Measurements from ENCODE around the gene GLDN. TPM values are rescaled to one million over a fixed set of nuclear protein-coding genes. Genes with fewer than 3 reads are reported as not detected.

Gene GLDN
- total and polyA plus RNA-seq, 2 of the 8 experiments (the other 6 are each of a cell fraction or from before 2014, with no cell fraction given), result 0.24 to 0.50 TPM

DNA sequence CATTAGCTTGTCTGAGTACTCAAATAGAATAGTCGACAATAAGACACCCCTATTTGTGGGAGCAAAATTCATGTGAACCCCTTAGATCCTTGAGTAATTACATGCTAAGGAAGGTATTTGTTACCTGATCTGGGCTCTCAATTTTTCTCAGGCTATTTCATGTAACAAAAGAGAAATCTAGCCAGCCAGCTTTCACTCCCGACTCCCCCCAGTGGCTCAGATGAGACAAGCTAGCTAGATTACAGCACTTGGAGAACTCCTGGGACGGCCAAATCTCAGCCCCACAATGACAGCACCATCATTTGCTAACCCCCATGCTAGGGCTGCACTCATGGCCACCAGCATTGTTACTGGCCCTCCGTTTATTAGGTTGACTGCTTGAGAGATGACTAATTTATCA is 41.3 kb downstream of the GLDN start:
- Histone ChIP-seq H3K4me3 (ENCODE audit: extremely low read depth in 1 of 4, insufficient read depth in 2 of 4, low read depth in 3 of 4, low read length in 4 of 4) (no peak overlapping the region), H4K20me1 (replicated peaks in 1 of 2; ENCODE audit: control insufficient read depth in 1 of 2, insufficient read depth in 2 of 2, low read length in 2 of 2) (no peaks in the 10 kb centered on the region), H4K8ac (ENCODE audit: extremely low read depth, insufficient read depth, low read length) (no peak overlapping the region), H2AK5ac (ENCODE audit: low read depth, low read length) (no peak overlapping the region), H2AFZ (ENCODE audit: low read length) (no peak overlapping the region), H2BK20ac (ENCODE audit: low read length) (no peak overlapping the region), H3K4ac (replicated peaks; ENCODE audit: insufficient read length, low read depth, low read length) (no peak overlapping the region), H3K27me3 (replicated peaks in 1 of 4; ENCODE audit: control insufficient read depth in 3 of 4, extremely low read depth in 1 of 4, insufficient read depth in 3 of 4, low read length in 3 of 4) (no peaks in the 10 kb centered on the region), H3K36me3 (ENCODE audit: control insufficient read depth in 2 of 4, insufficient read depth in 4 of 4, low read length in 3 of 4) (no peaks in the 10 kb centered on the region), H3K4me2 (ENCODE audit: insufficient read depth in 1 of 2, low read depth in 2 of 2, low read length in 2 of 2) (no peak overlapping the region), H3K23ac (ENCODE audit: insufficient read length) (no peak overlapping the region), H3K18ac (ENCODE audit: extremely low read depth, low read length) (no peak overlapping the region), H3K79me1 (ENCODE audit: low read depth, low read length) (no peaks in the 10 kb centered on the region), H3K79me2 (ENCODE audit: control insufficient read depth in 1 of 2, insufficient read depth in 2 of 2, low read length in 2 of 2) (no peaks in the 10 kb centered on the region), H3K9me3 (ENCODE audit: insufficient read depth in 2 of 2, low read depth in 1 of 2, low read length in 1 of 2) (0 out of 4 replicates have a peak, but pooled peaks cover 0 to 2% of the 10 kb centered on the region in 2 experiments), H3K14ac (ENCODE audit: insufficient read length) (no peak overlapping the region), H2BK5ac (ENCODE audit: low read depth, low read length) (no peak overlapping the region), H4K5ac (ENCODE audit: insufficient read length, low read depth, low read length) (no peak overlapping the region), H3K23me2 (ENCODE audit: low read depth, low read length) (no peaks in the 10 kb centered on the region), H3K56ac (replicated peaks; ENCODE audit: insufficient read length, low read depth, low read length) (no peak overlapping the region), H4K91ac (replicated peaks; ENCODE audit: insufficient read length, low read length) (no peak overlapping the region), H3K4me1 (replicated peaks in 1 of 4; ENCODE audit: control insufficient read depth in 3 of 4, insufficient read depth in 4 of 4, low read length in 3 of 4) (no peaks in the 10 kb centered on the region; a peak in 1 of 7 replicates), H2BK120ac (replicated peaks; ENCODE audit: low read depth, low read length) (no peak overlapping the region), H2BK15ac (ENCODE audit: low read length) (no peak overlapping the region), H3K9ac (replicated peaks in 1 of 4; ENCODE audit: extremely low read depth in 1 of 4, low read depth in 3 of 4, low read length in 3 of 4) (no peak overlapping the region), H2BK12ac (ENCODE audit: low read depth, low read length) (no peak overlapping the region), H3K27ac (ENCODE audit: low read depth, low read length) (no peak overlapping the region)
- ChIA-PET CTCF (ENCODE audit: partially characterized antibody) (interaction anchor here (0.6 to 10.6 kb wide), 31 partner anchors 7 to 250 kb away, joined by 3 to 263 read pairs (median 4); no protein-coding TSS in a partner anchor), POLR2A (ENCODE audit: partially characterized antibody) (no interaction called here)
- DNase-seq (ENCODE audit: low read depth in 1 of 2, low spot score in 2 of 2), result peak in 1 of 2 experiments; percentile 61
- 50% methylated on average over 4 of the region's 4 CpGs; no CpG with 5 or more reads in 1 of the 2 experiments for WGBS, 2 experiments (ENCODE audit: extremely low coverage in 1 of 2, insufficient coverage in 1 of 2, insufficient read length in 1 of 2, insufficient replicate concordance in 2 of 2, low coverage in 1 of 2, low lambda C conversion rate in 2 of 2, missing lambda C conversion rate in 1 of 2)
- peak; percentile 45 for FAIRE-seq
- TF ChIP-seq FOSL1 (IDR thresholded peaks at IDR 0.05; ENCODE audit: insufficient read depth, low read depth, low read length) (no peak), ASH2L (IDR thresholded peaks at IDR 0.05; ENCODE audit: low read length) (no peak), NRF1 (IDR thresholded peaks at IDR 0.05; ENCODE audit: low read depth, low read length) (no peak), CHD1 (IDR thresholded peaks at IDR 0.05; ENCODE audit: low read depth, low read length) (no peak), CTBP2 (IDR thresholded peaks at IDR 0.05; ENCODE audit: borderline replicate concordance, insufficient read depth, insufficient read length, low read length) (no peak), SIRT6 (IDR thresholded peaks at IDR 0.05; ENCODE audit: low read length) (no peak), RAD21 (IDR thresholded peaks at IDR 0.05 in 1 of 2, conservative IDR thresholded peaks at IDR 0.05 in 1 of 2; ENCODE audit: low read depth in 2 of 2, low read length in 2 of 2) (peak; percentile 42 to 60)
- TF ChIP-seq, protein P1, sequence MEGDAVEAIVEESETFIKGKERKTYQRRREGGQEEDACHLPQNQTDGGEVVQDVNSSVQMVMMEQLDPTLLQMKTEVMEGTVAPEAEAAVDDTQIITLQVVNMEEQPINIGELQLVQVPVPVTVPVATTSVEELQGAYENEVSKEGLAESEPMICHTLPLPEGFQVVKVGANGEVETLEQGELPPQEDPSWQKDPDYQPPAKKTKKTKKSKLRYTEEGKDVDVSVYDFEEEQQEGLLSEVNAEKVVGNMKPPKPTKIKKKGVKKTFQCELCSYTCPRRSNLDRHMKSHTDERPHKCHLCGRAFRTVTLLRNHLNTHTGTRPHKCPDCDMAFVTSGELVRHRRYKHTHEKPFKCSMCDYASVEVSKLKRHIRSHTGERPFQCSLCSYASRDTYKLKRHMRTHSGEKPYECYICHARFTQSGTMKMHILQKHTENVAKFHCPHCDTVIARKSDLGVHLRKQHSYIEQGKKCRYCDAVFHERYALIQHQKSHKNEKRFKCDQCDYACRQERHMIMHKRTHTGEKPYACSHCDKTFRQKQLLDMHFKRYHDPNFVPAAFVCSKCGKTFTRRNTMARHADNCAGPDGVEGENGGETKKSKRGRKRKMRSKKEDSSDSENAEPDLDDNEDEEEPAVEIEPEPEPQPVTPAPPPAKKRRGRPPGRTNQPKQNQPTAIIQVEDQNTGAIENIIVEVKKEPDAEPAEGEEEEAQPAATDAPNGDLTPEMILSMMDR (IDR thresholded peaks at IDR 0.05; ENCODE audit: control extremely low read depth in 1 of 3, insufficient read depth in 1 of 3, low read depth in 1 of 3, low read length in 3 of 3), result peak; percentile 50 to 75 (median 71)
